Measurements from ENCODE around the gene RAD23B.

RAD23B gene

GRCh38 chr9:107368696-107369095 is 85.6 kb downstream of the RAD23B start:
- no peak overlapping the region for H3K27ac ChIP-seq
- no peak for DNase-seq (ENCODE audit: low spot score)
- POLR2A ChIA-PET (ENCODE audit: low non-redundant PET) = no interaction called here
- no peak for TF ChIP-seq CTCF (conservative IDR thresholded peaks at IDR 0.05; ENCODE audit: low read depth)
- CTCF ChIA-PET = interaction anchor here (1.2 kb wide), 1 partner anchor 28 kb away, joined by 7 read pairs; no protein-coding TSS in a partner anchor

- TF ChIP-seq CTCF (conservative IDR thresholded peaks at IDR 0.05; ENCODE audit: low read depth) = no peak
- no peak overlapping the region for H3K27ac ChIP-seq
- ChIA-PET CTCF (no interaction called here), POLR2A (ENCODE audit: low non-redundant PET) (no interaction called here)
- DNase-seq (ENCODE audit: low spot score) = no peak
Observed at GRCh38 chr9:107373809-107374208, 90.7 kb downstream of the RAD23B start.

GRCh38 chr9:107375001-107375400 is 91.9 kb downstream of the RAD23B start:
- POLR2A ChIA-PET (ENCODE audit: low non-redundant PET) = no interaction called here
- CTCF ChIA-PET = interaction anchor here (0.6 to 0.7 kb wide), 2 partner anchors 8 to 994 kb away, joined by 3 to 5 read pairs; no protein-coding TSS in a partner anchor
- no peak for DNase-seq (ENCODE audit: low spot score)
- TF ChIP-seq CTCF (conservative IDR thresholded peaks at IDR 0.05; ENCODE audit: low read depth) = no peak
- no peak overlapping the region for H3K27ac ChIP-seq

GRCh38 chr9:107375651-107376369 is 92.7 kb downstream of the RAD23B start:
- no peak for DNase-seq (ENCODE audit: low spot score)
- H3K27ac ChIP-seq = no peak overlapping the region
- POLR2A ChIA-PET (ENCODE audit: low non-redundant PET) = no interaction called here
- CTCF ChIA-PET = interaction anchor here (0.7 kb wide), 1 partner anchor 9 kb away, joined by 3 read pairs; no protein-coding TSS in a partner anchor
- TF ChIP-seq CTCF (conservative IDR thresholded peaks at IDR 0.05; ENCODE audit: low read depth) = no peak

GRCh38 chr9:107378006-107378405 is 94.9 kb downstream of the RAD23B start:
- ChIA-PET CTCF (interaction anchor here (1.0 kb wide), 1 partner anchor 8 kb away, joined by 4 read pairs; no protein-coding TSS in a partner anchor), POLR2A (ENCODE audit: low non-redundant PET) (no interaction called here)
- TF ChIP-seq CTCF (conservative IDR thresholded peaks at IDR 0.05; ENCODE audit: low read depth) = no peak
- no peak for DNase-seq (ENCODE audit: low spot score)
- H3K27ac ChIP-seq = no peak overlapping the region

All from RWPE1 (cell line).